HG02759 (cell line): Measurements from ENCODE around the gene SYT8.

Experiments
- ATAC-seq: cut with Tn5 transposase; IDR thresholded peaks from one replicate; pipeline ENCODE4 v1.9.1; 2021; ENCODE audit warnings: mild to moderate bottlenecking, moderate library complexity; ENCODE audit not compliant: unreplicated experiment

The SYT8 gene

DNA sequence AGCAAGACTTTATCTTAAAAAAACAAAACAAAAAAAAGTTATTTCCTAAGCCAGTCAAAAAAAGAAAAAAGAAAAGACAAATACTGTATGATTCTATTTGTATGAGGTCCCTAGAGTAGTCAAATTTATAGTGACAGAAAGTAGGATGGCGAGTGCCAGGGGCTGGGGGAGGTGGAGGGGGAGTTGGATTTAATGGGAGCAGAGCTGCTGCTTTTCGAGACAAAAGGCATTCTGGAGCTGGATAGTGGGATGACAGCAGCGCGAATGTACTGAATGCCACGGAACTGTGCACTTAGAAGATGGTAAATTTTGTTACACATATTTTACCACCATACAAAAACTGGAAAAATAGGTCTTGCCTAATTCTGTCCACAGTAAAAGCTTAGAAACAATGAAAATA lies 17.8 kb upstream of the SYT8 start:
- no peak for ATAC-seq

DNA sequence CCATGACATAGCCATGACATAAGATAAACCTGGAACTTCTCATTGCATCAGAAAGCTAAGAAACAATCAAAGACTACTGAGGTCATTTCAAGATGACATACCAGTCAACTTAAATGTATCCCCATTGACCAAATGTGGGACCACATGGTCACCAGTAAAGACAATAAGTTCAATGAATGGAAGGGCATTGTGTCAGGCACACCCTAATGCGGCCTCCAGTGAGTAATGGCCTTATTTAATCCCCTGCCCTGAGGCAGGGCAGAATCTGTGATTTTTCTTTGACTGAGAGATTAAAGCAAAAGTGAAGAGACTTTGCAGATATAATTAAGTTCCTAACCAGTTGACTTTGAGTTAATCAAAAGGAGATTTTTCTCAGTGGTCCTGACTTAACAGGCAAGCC lies 17.3 kb upstream of the SYT8 start:
- ATAC-seq: no peak

DNA sequence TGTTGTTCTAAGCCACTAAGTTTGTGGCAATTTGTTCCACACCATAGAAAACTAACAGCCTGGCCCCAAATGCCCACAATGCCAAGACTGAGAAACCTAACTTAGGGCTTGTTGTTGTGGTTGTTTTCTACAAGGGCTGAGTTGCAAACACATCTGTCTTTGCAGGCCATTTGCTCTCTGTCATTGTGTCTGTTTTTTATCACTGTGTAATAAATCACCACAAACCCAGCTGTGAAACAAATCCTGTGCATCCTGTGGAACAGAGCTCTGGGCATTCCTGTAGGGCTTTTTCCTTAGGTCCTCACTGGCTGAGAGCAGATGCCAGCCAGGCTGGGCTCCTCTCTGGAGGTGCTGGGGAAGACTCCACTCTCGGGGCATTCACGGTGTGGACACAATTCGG lies 15.7 kb upstream of the SYT8 start:
- no peak for ATAC-seq

DNA sequence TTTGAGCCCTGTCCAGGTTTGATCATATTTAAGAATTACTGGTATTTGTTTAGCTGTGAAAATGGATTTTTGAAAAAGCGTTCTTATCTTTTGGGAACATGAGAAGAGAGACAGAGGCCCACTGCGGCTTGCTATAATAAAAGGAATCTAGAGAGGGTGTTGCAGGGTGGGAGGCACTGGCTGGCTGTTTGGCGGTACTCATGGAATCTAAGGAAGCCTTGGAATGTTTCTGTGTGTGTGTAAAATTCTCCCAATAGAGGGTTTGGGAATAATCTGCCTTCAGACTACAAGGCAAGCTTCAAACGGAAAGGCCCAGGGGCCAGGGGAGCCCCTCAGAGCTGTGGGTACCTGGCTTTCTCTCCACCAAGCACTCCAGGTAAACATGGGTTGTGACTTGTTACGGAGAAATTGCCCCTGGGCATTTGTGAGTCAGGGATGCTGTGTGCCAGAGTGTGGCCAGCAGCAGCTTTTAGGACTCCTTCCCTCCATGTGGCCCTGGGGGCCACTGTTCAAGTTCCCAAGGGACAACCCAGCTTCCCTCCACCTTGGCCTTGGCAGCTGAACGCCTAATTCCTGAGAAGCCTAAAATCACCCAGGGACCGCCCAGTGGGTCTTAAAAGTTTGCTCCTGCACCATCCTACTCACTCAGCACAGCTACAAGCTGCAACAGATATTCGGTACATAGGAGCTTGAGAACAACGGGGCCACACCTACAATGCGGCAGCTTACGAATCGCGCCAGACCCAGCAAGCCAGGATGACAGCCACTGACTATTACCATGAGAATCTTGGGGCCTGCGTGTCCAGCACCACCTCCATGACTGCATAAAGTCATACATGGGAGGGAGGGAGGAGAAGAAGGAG lies 14.1 kb upstream of the SYT8 start:
- ATAC-seq: no peak

DNA sequence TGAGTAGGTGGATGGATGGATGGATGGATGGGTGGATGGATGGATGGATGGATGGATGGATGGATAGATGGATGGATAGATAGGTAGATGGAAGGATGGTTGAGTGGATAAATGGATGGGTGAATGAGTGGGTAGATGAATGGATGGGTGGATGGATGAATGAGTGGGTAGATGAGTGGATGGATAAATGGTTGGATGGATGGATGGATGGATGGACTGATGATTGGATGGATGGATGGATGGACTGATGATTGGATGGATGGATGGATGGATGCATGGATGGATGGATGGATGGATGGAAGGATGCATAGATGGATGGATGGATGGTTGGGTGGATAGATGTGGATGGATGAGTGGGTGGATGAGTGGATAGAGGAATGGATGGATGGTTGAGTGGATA lies 13.2 kb upstream of the SYT8 start:
- no peak for ATAC-seq

DNA sequence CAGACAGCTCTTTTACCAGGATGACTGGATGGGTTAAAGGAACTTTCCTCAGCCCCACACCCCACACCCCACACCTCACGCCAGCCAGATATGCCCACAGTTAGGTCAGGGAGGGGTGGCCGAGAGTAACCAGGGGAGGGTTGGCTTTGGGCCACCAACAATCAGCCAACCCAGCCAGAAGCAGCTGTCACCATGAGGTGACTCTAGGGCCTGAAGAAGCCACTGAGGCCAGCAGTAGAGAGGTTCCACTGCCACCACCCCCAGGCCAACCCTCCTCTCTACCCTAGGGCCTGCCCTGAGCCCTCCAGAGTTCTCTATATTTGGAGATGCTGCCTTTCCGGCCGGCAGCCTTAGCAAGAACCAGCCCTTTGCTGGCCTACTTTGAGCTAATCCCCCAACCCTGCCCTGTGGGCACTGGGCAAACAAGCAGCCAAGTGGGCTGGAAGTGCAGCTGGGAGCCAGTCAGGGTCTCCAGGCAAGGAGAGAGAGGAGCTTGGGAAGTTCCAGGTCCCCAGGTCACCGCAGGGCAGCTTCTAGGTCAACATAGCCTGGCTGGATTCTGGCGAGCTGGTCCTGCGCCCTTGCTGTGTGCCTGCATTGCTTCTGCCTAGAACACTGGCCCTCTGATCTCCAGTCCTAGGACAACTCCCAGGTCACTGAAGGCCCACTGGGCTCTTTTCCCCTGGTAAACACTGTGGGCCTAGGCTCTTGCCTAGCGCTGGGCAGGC lies 12.0 kb upstream of the SYT8 start:
- ATAC-seq: no peak

DNA sequence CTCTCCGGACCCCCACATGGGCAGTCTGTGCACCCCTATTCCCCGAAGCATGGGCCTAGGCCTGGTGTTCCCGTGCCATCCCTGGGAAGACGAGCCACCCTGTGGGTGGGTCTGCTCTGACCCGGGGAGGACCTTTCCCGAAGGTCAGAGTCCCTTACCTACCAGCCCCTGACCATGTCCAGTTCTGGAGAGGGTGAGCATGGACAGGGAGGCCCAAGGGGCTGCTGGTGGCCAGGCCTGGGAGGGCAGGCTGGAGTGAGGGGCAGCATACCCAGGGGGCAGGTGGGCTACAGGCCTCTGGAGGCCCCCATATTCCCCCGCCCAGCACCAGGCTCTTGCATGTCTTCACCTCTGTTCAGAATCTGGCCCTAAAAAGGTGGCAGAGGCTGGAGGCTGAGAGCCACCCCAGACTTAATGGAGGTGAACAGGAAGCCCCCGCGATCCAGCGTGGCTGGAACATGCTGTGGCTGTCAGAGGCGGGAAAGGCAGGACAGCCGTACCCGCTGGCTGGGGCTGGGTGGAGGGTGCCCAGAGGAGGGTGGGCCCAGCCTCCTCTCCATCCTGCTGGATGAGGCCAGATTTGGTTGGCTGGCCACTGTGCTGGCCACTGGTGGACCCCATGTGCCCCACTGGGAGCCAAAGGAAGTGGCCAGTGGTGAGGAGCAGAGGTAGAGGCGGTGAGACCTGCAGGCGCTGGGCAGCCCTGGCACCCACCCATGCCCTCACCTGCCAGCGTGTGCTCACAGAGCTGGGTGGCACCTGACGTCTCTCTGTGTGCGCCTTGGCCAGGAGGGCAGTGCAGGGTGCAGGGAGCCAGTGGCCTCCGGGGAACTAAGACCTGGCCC lies 11.2 kb upstream of the SYT8 start:
- no peak for ATAC-seq

DNA sequence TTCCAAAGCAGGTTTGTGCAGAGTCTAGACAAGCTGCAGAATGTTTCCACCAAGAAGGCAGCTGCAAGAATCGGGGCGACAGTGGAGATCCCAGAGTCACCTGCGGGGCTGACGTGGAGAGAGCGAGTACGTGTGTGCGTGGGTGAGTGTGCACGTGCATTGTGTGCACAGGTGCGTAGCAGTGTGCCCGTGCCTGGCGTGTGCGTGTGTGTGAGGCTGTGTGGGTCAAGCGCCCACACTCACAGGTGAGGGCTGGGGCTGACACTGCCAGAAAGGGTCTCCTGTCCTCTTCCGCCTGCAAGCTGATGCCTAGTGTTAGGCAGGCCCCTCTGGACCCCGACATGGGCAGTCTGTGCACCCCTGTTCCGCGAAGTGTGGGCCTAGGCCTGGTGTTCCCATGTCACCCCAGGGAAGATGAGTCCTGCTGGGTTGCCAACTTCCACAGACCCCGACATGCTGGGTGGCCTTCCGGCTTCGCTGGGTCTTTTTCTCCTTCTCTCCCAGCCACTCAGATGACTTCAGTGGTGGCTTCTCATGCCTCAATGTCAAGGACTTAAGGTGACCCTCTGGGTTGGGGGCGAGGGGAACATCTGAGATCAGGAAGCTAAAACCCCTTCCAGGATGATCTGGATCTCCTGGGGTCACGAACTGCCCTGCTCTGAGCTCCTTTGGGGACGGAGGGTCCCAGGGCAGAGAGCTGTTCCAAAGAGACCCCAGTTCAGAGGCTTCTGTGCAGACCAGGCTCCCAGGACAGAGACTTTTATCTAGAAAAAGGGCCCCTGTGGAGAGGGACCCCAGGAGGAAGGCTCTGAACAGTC lies 10.4 kb upstream of the SYT8 start:
- no peak for ATAC-seq

DNA sequence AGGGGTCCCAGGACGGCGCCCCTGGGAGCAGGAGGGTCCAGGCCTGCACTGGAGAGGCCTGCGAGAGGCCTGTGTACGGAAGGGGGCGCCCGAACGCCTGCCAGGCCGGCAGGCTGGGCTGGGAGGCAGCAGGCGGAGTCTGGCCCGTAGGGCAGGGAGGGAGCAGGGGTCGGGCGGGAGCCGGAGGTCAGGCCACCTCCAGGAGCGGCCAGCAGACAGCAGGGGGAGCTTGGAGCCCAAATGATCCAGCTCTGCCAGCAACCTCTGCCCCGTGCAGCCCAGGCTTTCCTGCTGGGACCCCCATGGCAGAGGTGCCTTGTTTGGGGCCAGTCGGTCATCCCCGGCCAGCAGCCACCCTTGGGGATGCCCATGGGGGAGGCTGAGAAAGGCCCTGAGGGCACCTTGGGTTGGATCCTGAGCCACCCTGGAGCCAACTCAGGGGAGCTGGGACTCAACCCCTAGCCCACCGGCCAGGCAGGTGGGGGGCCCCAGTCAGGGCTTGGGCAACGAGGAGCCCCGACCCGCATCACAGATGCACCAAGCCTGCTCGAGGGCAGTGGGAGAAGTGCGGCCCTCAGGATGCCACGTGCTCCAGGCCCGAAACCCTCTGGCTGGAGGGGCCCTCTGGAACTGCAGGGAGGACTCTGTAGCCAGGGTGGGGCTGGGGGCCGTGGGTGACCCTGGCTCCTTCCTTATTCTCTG lies 9.6 kb upstream of the SYT8 start:
- ATAC-seq: no peak

DNA sequence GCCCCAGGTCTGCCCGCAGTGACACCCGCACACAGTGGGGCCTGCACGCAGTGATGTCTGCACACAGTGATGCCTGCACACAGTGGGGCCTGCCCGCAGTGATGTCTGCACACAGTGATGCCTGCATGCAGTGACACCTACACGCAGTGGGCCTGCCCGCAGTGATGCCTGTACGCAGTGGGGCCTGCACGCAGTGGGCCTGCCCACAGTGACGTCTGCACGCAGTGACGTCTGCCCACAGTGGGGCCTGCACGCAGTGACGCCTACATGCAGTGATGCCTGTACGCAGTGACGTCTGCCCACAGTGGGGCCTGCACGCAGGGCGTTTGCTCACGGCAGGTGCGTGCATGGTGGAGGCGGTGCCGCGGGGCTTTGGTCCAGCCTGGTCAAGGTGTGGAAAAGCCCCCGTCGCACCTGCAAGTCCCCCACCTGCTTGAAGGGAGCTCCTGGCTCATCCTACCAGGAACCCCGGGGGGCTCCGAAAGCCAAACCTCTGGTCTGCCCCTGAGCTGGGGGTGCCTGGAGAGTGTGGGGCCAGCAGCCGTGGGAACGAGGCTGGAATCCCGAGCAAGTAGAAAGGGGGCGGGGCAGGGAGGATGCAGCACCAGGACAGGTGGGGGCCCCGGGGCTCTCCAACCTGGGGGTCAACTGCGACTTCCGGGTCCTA lies 8.9 kb upstream of the SYT8 start:
- ATAC-seq: no peak

DNA sequence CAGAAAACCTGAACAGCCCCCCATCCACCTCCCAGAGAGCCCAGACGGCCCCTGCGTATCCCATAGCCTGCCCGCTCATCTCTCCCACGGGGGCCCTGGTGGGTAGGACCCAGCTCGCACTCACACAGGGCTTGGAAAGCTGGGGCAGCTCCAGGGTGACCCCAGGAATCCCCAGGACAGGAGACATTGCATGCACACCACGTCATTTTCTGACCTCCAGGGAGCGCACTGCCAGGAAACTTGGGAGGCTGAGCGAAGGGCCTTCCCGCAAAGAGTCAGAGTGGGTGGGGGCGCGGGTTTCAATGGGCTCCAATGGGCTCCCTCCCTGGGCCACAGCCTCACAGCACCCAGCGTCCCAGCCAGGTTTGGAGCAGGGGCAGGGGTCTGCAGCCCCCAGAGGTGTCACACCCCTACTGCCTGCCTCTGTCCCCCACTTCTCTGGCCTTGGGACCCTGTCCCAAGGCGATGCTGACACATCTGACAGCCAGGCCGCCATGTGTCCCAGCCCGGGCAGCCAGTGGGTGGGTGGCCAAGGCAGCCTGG lies 8.2 kb upstream of the SYT8 start:
- no peak for ATAC-seq

DNA sequence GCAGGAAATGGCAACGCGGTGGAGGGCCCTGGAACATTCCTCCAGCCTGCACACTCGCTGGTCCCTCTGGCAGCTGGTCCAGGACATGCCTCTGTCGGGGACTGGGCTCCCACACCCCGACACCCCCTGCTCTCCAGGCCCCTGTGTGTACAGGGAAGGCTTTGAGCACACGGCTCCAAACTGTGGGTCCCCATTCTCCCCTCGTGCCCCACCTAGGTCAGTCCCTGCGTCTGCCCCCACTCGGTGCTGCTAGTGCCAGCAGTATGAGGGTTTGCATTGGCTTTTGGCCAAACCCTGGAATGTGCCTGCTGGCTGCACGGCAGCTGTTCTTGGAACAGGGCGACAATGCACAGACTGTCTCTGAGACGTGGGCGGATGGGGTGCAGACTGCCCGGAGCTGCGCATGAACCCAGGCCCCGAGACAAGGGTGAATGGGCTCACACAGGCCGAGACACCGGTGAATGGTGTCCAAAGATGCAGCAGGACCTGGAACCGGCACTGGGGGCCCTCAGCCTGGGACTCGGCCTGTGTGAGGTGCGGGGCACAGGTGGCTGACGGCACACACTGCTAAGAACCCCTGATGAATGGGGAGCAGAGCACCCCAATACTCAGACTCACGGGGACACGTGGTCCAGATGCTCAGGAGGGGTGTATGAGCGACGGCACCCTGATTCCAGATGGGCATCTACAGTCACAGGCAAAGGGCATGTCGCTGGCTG lies 7.5 kb upstream of the SYT8 start:
- no peak for ATAC-seq

DNA sequence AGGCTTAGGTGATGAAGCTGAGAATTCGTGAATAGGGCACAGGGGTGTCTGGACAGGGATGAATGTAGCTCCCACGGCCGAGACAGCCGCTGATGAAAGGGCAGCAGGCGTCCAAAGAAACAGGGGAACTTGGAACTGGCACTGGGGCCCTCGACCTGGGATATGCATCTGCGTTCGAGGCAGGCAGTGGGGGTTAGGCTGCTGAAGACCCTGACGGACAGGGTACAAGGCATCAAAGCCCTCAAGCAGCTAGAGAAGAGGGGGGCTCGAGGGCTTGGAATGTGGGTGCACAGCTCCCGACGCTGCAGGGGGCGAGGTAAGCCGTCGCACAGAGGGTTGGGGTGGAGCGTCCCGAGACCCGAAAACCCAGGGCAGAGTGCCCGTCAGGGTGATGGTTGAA lies 6.9 kb upstream of the SYT8 start:
- ATAC-seq: no peak

DNA sequence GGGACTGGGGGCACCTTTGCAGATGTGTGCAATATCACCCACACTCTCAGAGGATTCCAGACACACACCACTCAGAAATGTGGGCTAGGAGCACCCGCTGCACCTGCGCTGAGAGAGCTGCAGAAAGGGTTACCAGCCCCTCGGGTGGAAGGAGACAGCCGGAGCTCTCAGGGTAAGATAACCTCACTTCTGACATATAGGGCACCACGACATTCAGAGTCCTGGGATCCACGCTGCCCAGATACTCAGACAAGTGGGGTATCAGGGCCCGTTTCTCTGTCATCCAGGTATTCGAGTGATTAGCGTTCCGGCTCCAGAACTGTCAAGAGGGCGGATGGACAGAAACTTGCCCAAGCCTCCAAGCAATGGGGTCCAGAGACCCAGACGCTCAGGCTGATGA lies 6.2 kb upstream of the SYT8 start:
- ATAC-seq: no peak

DNA sequence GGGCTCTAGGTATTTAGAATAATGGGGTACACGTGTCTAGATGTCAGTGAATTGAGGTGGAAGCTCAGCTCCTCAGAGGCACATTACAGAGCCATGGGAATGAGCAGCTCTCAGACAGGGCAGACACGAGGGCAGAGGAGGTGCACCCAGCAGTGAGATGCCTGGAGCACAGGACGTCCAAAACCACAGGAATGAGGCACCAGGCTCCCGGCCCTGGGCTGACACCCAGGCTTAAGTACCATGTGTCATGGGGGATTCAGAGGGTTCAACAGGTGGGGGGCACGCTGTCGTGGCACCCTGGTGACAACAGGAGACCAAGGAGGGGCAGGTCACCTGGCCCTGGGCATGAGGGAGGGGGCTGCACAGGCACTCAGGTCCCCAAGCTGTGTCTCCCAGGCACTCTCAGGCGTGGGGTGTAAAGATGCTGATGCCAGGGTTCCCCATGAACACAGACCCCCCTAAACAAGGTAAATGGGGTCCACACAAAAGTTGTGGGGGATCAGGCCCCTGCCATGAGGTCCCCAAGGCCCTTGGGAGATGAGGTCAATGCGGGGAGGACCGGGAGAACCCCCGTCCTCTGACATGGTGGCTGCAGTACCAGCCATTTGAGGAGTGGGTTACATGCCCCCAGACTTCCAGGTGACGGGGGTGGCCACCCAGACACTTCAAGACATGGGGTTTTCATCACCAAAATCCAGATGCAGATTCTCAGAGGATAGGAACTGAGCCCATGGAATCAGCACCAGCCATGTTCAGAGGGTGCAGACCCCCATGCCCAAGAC lies 5.6 kb upstream of the SYT8 start:
- no peak for ATAC-seq

DNA sequence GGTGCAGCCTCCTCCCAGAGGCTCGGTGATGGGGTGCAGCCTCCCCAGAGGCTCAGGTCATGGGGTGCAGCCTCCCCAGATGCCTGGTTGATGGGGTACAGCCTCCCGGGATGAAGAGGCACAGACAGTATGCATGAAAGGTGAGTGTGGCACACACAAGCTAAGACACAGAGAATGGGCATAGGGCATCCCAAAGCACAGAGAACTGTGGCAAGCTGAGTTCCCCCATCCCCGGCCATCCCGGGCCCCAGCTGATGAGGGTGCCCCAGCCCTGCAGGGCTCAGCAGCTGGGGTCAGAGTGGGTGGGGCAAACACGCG lies 4.8 kb upstream of the SYT8 start:
- ATAC-seq: no peak

DNA sequence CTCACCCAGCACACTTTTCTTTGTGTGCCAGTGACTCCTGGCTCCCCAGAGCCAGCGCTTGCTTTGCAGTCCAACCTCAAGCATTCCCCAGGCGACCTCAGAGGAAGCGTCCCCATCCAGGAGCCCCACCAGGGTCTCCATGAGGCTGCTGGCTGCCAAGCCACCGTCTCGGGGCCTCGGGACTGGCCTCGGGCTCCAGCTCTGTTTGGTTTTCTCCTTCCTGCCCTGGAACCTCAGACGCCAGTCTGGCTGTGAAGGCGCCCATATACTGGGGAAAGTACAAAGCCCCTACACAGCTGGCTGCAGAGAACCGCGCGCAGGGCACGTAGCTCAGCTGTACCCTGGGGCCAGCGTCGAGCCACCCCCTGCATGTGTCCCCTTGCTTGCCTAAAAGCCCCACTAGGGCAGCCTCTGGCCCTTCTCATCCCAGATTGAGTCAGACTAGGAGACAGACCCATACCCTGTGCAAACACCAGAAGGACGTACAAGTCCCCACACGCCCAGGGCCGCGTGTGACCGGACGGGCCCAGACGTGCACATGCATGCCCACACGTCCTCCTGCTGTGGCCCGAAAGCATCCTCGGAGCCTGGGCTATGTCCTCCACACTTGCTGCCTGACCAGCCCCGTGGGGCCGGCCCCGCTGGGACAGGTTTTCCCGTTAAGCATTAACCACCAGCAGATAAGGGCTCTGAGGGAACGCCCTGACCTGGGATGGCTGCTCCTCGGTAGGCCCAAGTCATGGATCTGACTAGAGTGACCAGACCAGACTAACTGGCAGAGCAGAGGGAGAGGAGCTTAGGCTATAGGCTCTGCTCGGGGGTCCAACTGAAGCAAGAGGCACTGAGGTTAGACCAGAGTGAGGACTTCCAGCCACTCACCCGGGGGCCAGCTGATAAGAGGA lies 4.2 kb upstream of the SYT8 start:
- ATAC-seq: no peak
